Right lobe of liver (tissue), 6 donors: ENCODE measurements around the gene LEPR. TPM values are rescaled to one million over a fixed set of nuclear protein-coding genes. Genes with fewer than 3 reads are reported as not detected.

Experiments used
- ATAC-seq, 4 donors: fragments of 200-7000 bp; cut with Tn5 transposase; one replicate each; pipeline ENCODE4 v1.9.1; 2020; ENCODE audit warnings: mild to moderate bottlenecking in 4 of 4, moderate library complexity in 4 of 4
- DNase-seq, 3 donors: peaks; one replicate each; pipeline ENCODE4 v3.0.0-alpha.2; 2020
- H3K27ac ChIP-seq, 3 donors: fragments of 200-600 bp; one replicate each; pipeline ENCODE4 v1.8.0; 2022
- H3K27me3 ChIP-seq, 2 donors: fragments of 200-600 bp; one replicate each; pipeline ENCODE4 v1.8.0; 2022
- H3K36me3 ChIP-seq, 4 donors: fragments of 200-600 bp; sonication (generic) in 1 of 4; one replicate each; pipeline versions ENCODE4 v1.5.1 to v1.8.0; 2017 to 2022; ENCODE audit warnings: control low read depth in 1 of 4
- H3K4me1 ChIP-seq, 4 donors: fragments of 200-600 bp; sonication (generic) in 1 of 4; one replicate each; pipeline versions ENCODE4 v1.5.1 to v1.8.0; 2017 to 2022; ENCODE audit warnings: control low read depth in 1 of 4
- H3K4me3 ChIP-seq, 3 donors: fragments of 200-600 bp; one replicate each; pipeline ENCODE4 v1.8.0; 2022
- H3K9me3 ChIP-seq, 4 donors: fragments of 200-600 bp; sonication (generic) in 1 of 4; one replicate each; pipeline versions ENCODE4 v1.5.1 to v1.8.0; 2017 to 2022; ENCODE audit warnings: control low read depth in 1 of 4
- POLR2A ChIP-seq: fragments of 450-650 bp; IDR thresholded peaks from one replicate; pipeline ENCODE4 v1.6.1; 2017; ENCODE audit warnings: antibody characterized with exemption, mild to moderate bottlenecking
- WGBS: methylation state at CpG from one replicate; pipeline ENCODE4 v1.1.6; 2018; ENCODE audit warnings: low coverage, low lambda C conversion rate; ENCODE audit not compliant: insufficient coverage; ENCODE audit errors: missing lambda C conversion rate; 5-methylcytosine and 5-hydroxymethylcytosine counted together
- intact Hi-C, 2 donors: fragments of 100-400 bp; cut with DNase I; formaldehyde crosslinking; loops; one replicate each; pipeline versions ENCODE4 v1.11.2 to v1.14.1; 2022
- small RNA-seq, 2 experiments: library from RNA; depleted of rRNA; stranded (forward); fragments of <200 nt; gene quantifications; one replicate each; pipeline ENCODE3, GENCODE V24; 2016
- total RNA-seq, 6 experiments: library from RNA; depleted of rRNA in 2 of 6; stranded (reverse); fragments of >200 nt in 2 of 6; fragmentation: NEBNext Ultra II Directional in 3 of 6; extraction: Animal tissue kit (Norgen Biotek cat#: 25700) in 3 of 6; gene quantifications; one replicate each; pipeline versions ENCODE4 v1.1.0 to v1.2.4, GENCODE V29; 2016 to 2023
- TF ChIP-seq, protein P1 (sequence below), 4 donors: fragments of 200-600 bp in 3 of 4; fragments of 450-650 bp in 1 of 4; IDR thresholded peaks; one replicate each; pipeline versions ENCODE4 v1.5.1 to v1.8.0; 2016 to 2022; ENCODE audit warnings: antibody characterized with exemption in 4 of 4, mild to moderate bottlenecking in 2 of 4
- donor health status: DM: no; HTN: yes; CAD: no.
- donor health status: DM: no; HTN: no; CAD: no.
- donor health status: DM: no; HTN: no; CAD: no.
- donor health status: DM: no; HTN: yes; CAD: no.
- donor health status: DM: no; HTN: yes; CAD: no.

Gene LEPR
- total RNA-seq, 6 experiments from 2014 or later = 26.8 to 264 (median 57.1) TPM

DNA sequence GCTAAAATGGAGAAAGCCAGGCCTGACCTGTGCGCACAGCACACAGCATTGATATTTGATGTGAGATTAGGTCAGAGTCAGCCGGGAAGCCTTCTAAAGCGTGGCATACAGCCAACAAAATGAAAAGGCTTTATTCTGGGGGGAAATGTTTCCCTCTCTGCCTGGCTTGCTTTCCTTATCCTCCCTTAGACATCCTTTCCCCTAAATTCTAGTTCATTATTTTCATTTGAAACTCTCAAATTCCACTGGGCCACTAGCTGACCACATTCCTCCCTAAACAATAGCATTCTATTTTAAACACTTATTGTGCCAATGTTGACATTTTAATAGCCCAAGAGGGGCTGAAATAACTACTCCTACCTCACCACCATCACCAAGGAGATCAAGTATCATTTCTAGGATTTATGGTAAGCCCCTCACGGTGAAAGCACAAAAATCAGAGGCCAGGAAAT, 49.4 kb downstream of the LEPR start:
- 28% methylated on average over 3 of the region's 4 CpGs for WGBS
- Histone ChIP-seq H3K4me1 (peaks cover 0 to 51% (median 18%) of the 10 kb centered on the region in 4 donors), H3K4me3 (no peak overlapping the region), H3K27me3 (no peaks in the 10 kb centered on the region), H3K27ac (peak overlapping the region; percentile 52 to 93 (median 90)), H3K36me3 (no peaks in the 10 kb centered on the region), H3K9me3 (no peaks in the 10 kb centered on the region)
- TF ChIP-seq, protein P1, sequence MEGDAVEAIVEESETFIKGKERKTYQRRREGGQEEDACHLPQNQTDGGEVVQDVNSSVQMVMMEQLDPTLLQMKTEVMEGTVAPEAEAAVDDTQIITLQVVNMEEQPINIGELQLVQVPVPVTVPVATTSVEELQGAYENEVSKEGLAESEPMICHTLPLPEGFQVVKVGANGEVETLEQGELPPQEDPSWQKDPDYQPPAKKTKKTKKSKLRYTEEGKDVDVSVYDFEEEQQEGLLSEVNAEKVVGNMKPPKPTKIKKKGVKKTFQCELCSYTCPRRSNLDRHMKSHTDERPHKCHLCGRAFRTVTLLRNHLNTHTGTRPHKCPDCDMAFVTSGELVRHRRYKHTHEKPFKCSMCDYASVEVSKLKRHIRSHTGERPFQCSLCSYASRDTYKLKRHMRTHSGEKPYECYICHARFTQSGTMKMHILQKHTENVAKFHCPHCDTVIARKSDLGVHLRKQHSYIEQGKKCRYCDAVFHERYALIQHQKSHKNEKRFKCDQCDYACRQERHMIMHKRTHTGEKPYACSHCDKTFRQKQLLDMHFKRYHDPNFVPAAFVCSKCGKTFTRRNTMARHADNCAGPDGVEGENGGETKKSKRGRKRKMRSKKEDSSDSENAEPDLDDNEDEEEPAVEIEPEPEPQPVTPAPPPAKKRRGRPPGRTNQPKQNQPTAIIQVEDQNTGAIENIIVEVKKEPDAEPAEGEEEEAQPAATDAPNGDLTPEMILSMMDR (IDR thresholded peaks at IDR 0.05) = no peak
- TF ChIP-seq POLR2A = no peak
- DNase-seq (no peak), ATAC-seq (peak; percentile 21 to 46 (median 32))
- intact Hi-C loops = no loop called here

Small RNA genes lying within 50 kb of the gene (small RNA-seq; reads per million reads assigned to genes)
- gene RNU2-15P = 0 reads per million in 2 experiments

Other genes with a start within 250 kb of the LEPR start
- gene DNAJC6, start 111.1 kb upstream of the LEPR start, total RNA-seq = 1 to 10 TPM in 3 of 6 experiments, under 1 TPM in 3; 0.46 to 2.9 (median 1.2) TPM
- 10 to 100 TPM; 26.6 to 50.2 (median 37.5) TPM for gene LEPROT, start within 50 bp of the LEPR start, total RNA-seq